Liver (tissue), 9 donors: ENCODE measurements around the gene ADAMTS6. TPM values are rescaled to one million over a fixed set of nuclear protein-coding genes. Genes with fewer than 3 reads are reported as not detected.

ENCODE experiments used
- DNase-seq: peaks from one replicate; pipeline ENCODE4 v3.0.0-alpha.2; 2017; ENCODE audit warnings: low spot score
- H3K27ac ChIP-seq, 2 donors: one replicate each; pipeline ENCODE4 v1.7.0; 2013; ENCODE audit warnings: inconsistent platforms in 2 of 2, low read length in 2 of 2, control low read depth in 1 of 2, low read depth in 1 of 2, mild to moderate bottlenecking in 1 of 2
- H3K27me3 ChIP-seq, 4 donors: one replicate each; pipeline versions ENCODE4 v1.6.1 to v1.7.0; 2013; ENCODE audit warnings: low read length in 3 of 4, inconsistent platforms in 1 of 4, mild to moderate bottlenecking in 1 of 4, moderate library complexity in 1 of 4; ENCODE audit not compliant: control insufficient read depth in 4 of 4, insufficient read depth in 4 of 4
- H3K36me3 ChIP-seq, 4 donors: one replicate each; pipeline versions ENCODE4 v1.6.1 to v1.7.0; 2013; ENCODE audit warnings: low read length in 3 of 4, mild to moderate bottlenecking in 3 of 4, low read depth in 1 of 4, moderate library complexity in 1 of 4; ENCODE audit not compliant: control insufficient read depth in 4 of 4, insufficient read depth in 3 of 4
- H3K4me1 ChIP-seq, 4 donors: one replicate each; pipeline versions ENCODE4 v1.6.1 to v1.7.0; 2013; ENCODE audit warnings: low read length in 3 of 4, mild to moderate bottlenecking in 3 of 4, moderate library complexity in 1 of 4; ENCODE audit not compliant: control insufficient read depth in 4 of 4, insufficient read depth in 4 of 4
- H3K4me3 ChIP-seq, 3 donors: one replicate each; pipeline versions ENCODE4 v1.6.1 to v1.7.0; 2013; ENCODE audit warnings: low read length in 3 of 3, control low read depth in 1 of 3, low read depth in 1 of 3, mild to moderate bottlenecking in 1 of 3
- H3K9ac ChIP-seq, 2 donors: one replicate each; pipeline ENCODE4 v1.7.0; 2013; ENCODE audit warnings: low read length in 2 of 2, mild to moderate bottlenecking in 2 of 2, moderate library complexity in 2 of 2, control low read depth in 1 of 2, low read depth in 1 of 2
- H3K9me3 ChIP-seq, 4 donors: one replicate each; pipeline versions ENCODE4 v1.6.1 to v1.7.0; 2013; ENCODE audit warnings: low read length in 3 of 4; ENCODE audit not compliant: control insufficient read depth in 4 of 4
- CTCF ChIP-seq: fragments of 150-350 bp; IDR thresholded peaks from 2 replicates; pipeline ENCODE4 v1.5.1; 2017; ENCODE audit warnings: improper control_type of control experiment, low read depth, low read length; ENCODE audit not compliant: missing input control
- EGR1 ChIP-seq, 2 donors: IDR thresholded peaks; 2 replicates each; pipeline ENCODE4 v1.6.1; 2016 to 2018; ENCODE audit warnings: antibody characterized with exemption in 2 of 2, low read depth in 2 of 2
- FOXA1 ChIP-seq: IDR thresholded peaks from 2 replicates; pipeline ENCODE4 v1.6.1; 2016; ENCODE audit warnings: antibody characterized with exemption
- FOXA2 ChIP-seq: IDR thresholded peaks from 2 replicates; pipeline ENCODE4 v1.6.1; 2016; ENCODE audit warnings: antibody characterized with exemption
- GABPA ChIP-seq, 2 donors: IDR thresholded peaks in 1 of 2; conservative IDR thresholded peaks in 1 of 2; 2 replicates each; pipeline ENCODE4 v1.6.1; 2016; ENCODE audit warnings: antibody characterized with exemption in 2 of 2, mild to moderate bottlenecking in 1 of 2, moderate library complexity in 1 of 2
- HNF4A ChIP-seq, 2 donors: conservative IDR thresholded peaks; 2 replicates each; pipeline ENCODE4 v1.6.1; 2016; ENCODE audit warnings: antibody characterized with exemption in 2 of 2, mild to moderate bottlenecking in 2 of 2
- HNF4G ChIP-seq: IDR thresholded peaks from 2 replicates; pipeline ENCODE4 v1.6.1; 2016; ENCODE audit warnings: antibody characterized with exemption
- JUND ChIP-seq, 2 donors: IDR thresholded peaks; 2 replicates each; pipeline ENCODE4 v1.6.1; 2016; ENCODE audit warnings: antibody characterized with exemption in 2 of 2
- NR2F2 ChIP-seq: IDR thresholded peaks from 2 replicates; pipeline ENCODE4 v1.6.1; 2016; ENCODE audit warnings: antibody characterized with exemption
- RAD21 ChIP-seq, 2 donors: IDR thresholded peaks; 2 replicates each; pipeline ENCODE4 v1.6.1; 2016; ENCODE audit warnings: antibody characterized with exemption in 2 of 2, mild to moderate bottlenecking in 2 of 2
- REST ChIP-seq: IDR thresholded peaks from 2 replicates; pipeline ENCODE4 v1.6.1; 2016; ENCODE audit warnings: antibody characterized with exemption, mild to moderate bottlenecking
- RXRA ChIP-seq, 2 donors: IDR thresholded peaks; 2 replicates each; pipeline ENCODE4 v1.6.1; 2017 to 2018; ENCODE audit warnings: antibody characterized with exemption in 2 of 2, mild to moderate bottlenecking in 1 of 2
- SP1 ChIP-seq: IDR thresholded peaks from 2 replicates; pipeline ENCODE4 v1.6.1; 2018; ENCODE audit warnings: antibody characterized with exemption, mild to moderate bottlenecking
- TAF1 ChIP-seq: conservative IDR thresholded peaks from 2 replicates; pipeline ENCODE4 v1.6.1; 2016; ENCODE audit warnings: antibody characterized with exemption, mild to moderate bottlenecking
- YY1 ChIP-seq: IDR thresholded peaks from 2 replicates; pipeline ENCODE4 v1.6.1; 2016; ENCODE audit warnings: antibody characterized with exemption, mild to moderate bottlenecking
- ZBTB33 ChIP-seq: IDR thresholded peaks from 2 replicates; pipeline ENCODE4 v1.6.1; 2016; ENCODE audit warnings: antibody characterized with exemption
- WGBS: extraction: QIAGEN DNeasy Blood & Tissue Kit; methylation state at CpG from one replicate; pipeline ENCODE4 v1.1.7; 2013; 5-methylcytosine and 5-hydroxymethylcytosine counted together
- polyA plus RNA-seq, 2 donors: library from polyadenylated mRNA; stranded (reverse) in 1 of 2; unstranded in 1 of 2; fragments of 200-250 nt in 1 of 2; fragments of >200 nt in 1 of 2; fragmentation: Nextera tagmentation in 1 of 2; extraction: Ambion mirVana in 1 of 2; gene quantifications; one replicate each; pipeline versions ENCODE4 v1.2.1 to v1.2.3, GENCODE V29; 2013 to 2015
- total RNA-seq, 2 donors: library from RNA; depleted of rRNA; stranded (reverse); fragments of >200 nt; gene quantifications; one replicate each; pipeline ENCODE4 v1.2.3, GENCODE V29; 2014
- TF ChIP-seq, protein P1 (sequence below): IDR thresholded peaks from 2 replicates; pipeline ENCODE4 v1.6.1; 2016; ENCODE audit warnings: antibody characterized with exemption
- TF ChIP-seq, protein P2 (sequence below): IDR thresholded peaks from 2 replicates; pipeline ENCODE4 v1.6.1; 2016; ENCODE audit warnings: antibody characterized with exemption
- donor health status: healthy.
- donor health status: healthy.
- donor health status: healthy.
- donor health status: healthy.
- donor health status: healthy.

Gene ADAMTS6
- total and polyA plus RNA-seq, 4 donors = 0.06 to 2.0 (median 0.59) TPM

DNA sequence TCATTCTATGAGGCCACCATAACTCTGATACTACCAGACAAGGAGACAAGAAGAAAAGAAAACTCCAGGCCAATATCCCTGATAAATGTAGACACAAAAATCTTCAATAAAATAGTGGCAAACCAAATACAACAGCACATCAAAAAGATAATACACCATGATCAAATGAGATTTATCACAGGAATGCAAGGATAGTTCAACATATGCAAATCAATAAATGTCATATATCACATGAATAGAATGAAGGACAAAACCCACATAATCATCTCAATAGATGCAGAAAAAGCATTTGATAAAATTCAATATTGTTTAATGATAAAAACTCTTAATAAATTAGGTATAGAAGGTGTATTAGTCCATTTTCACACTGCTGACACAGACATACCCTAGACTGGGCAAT is 139.9 kb downstream of the ADAMTS6 start:
- H3K4me1 ChIP-seq = no peaks in the 10 kb centered on the region
- no peak overlapping the region for H3K4me3 ChIP-seq
- H3K9me3 ChIP-seq = peaks cover 0 to 7% (median 2%) of the 10 kb centered on the region in 4 donors
- H3K27me3 ChIP-seq = no peaks in the 10 kb centered on the region
- no peak for DNase-seq
- no peak overlapping the region for H3K27ac ChIP-seq
- TF ChIP-seq EGR1 (IDR thresholded peaks at IDR 0.05; ENCODE audit: low read depth in 2 of 2) (no peak), REST (no peak), RAD21 (IDR thresholded peaks at IDR 0.05) (no peak), RXRA (IDR thresholded peaks at IDR 0.05) (no peak), HNF4A (conservative IDR thresholded peaks at IDR 0.05) (no peak), ZBTB33 (no peak), FOXA2 (no peak), TAF1 (no peak), JUND (IDR thresholded peaks at IDR 0.05) (no peak), NR2F2 (no peak), HNF4G (no peak), SP1 (no peak), GABPA (IDR thresholded peaks at IDR 0.05 in 1 of 2, conservative IDR thresholded peaks at IDR 0.05 in 1 of 2) (no peak)
- TF ChIP-seq, protein P1, sequence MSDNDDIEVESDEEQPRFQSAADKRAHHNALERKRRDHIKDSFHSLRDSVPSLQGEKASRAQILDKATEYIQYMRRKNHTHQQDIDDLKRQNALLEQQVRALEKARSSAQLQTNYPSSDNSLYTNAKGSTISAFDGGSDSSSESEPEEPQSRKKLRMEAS = no peak
- TF ChIP-seq, protein P2, sequence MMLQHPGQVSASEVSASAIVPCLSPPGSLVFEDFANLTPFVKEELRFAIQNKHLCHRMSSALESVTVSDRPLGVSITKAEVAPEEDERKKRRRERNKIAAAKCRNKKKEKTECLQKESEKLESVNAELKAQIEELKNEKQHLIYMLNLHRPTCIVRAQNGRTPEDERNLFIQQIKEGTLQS = no peak
- no peak overlapping the region for H3K9ac ChIP-seq
- no peaks in the 10 kb centered on the region for H3K36me3 ChIP-seq

DNA sequence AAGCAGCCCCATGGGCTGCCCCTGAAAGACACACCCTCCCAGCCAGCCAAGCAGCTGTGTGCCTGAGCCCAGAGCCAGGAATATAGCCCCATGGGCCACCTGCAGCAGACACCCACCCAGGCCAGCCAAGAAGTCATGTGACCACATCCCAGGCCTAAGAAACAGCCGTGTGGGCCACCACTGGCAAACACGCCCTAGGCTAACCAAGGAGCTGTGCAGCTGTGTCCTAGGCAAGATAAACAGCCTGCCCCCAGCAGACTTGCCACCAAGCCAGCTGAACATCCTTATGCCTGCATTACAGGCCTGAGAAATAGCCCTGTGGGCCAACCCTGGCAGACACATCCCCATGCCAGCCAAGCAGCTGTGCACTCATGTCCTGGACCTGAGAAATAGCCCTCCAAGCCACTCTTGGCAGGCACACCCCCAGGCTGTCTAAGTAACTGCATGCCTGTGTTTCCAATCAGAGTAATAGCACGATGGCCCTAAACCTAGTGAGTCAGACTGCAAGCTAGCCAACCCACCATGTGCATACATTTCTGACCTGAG is 143.0 kb downstream of the ADAMTS6 start:
- no peak overlapping the region for H3K9ac ChIP-seq
- DNase-seq = no peak
- 92% methylated on average over 3 of the region's 3 CpGs for WGBS
- no peaks in the 10 kb centered on the region for H3K27me3 ChIP-seq
- no peak overlapping the region for H3K27ac ChIP-seq
- H3K36me3 ChIP-seq = no peaks in the 10 kb centered on the region
- H3K9me3 ChIP-seq = peaks cover 0 to 7% (median 2%) of the 10 kb centered on the region in 4 donors
- H3K4me3 ChIP-seq = no peak overlapping the region
- no peak for TF ChIP-seq GABPA (IDR thresholded peaks at IDR 0.05 in 1 of 2, conservative IDR thresholded peaks at IDR 0.05 in 1 of 2)
- TF ChIP-seq HNF4G = no peak
- no peak for TF ChIP-seq RAD21 (IDR thresholded peaks at IDR 0.05)
- no peak for TF ChIP-seq SP1
- no peak for TF ChIP-seq FOXA2
- TF ChIP-seq, protein P1 = no peak
- TF ChIP-seq TAF1 = no peak
- TF ChIP-seq FOXA1 = no peak
- TF ChIP-seq YY1 = no peak
- TF ChIP-seq HNF4A (conservative IDR thresholded peaks at IDR 0.05) = no peak
- TF ChIP-seq, protein P2 = no peak
- TF ChIP-seq REST = no peak
- TF ChIP-seq RXRA (IDR thresholded peaks at IDR 0.05) = no peak
- TF ChIP-seq NR2F2 = no peak
- TF ChIP-seq EGR1 (IDR thresholded peaks at IDR 0.05; ENCODE audit: low read depth in 2 of 2) = no peak
- TF ChIP-seq JUND (IDR thresholded peaks at IDR 0.05) = no peak
- no peak for TF ChIP-seq CTCF
- no peaks in the 10 kb centered on the region for H3K4me1 ChIP-seq
